T-cell (primary cell): ENCODE results near the gene BMP7. TPM values are rescaled to one million over a fixed set of nuclear protein-coding genes. Genes with fewer than 3 reads are reported as not detected.

ENCODE experiments used
- ATAC-seq, 4 experiments: fragments of 200-7000 bp in 3 of 4; fragments of 150-1000 bp in 1 of 4; cut with Tn5 transposase; replicated peaks in 1 of 4; 1 replicate in 3 of 4; 2 replicates in 1 of 4; pipeline ENCODE4 v1.10.0; 2021; ENCODE audit warnings: moderate library complexity in 3 of 4, mild to moderate bottlenecking in 2 of 4, moderate number of reproducible peaks in 1 of 4
- CTCF ChIA-PET, 2 donors: fragments of 300-600 bp; sonication (Branson Sonifier 250); formaldehyde crosslinking; loops; one replicate each; lab custom pipeline; 2022; ENCODE audit warnings: antibody characterized with exemption in 2 of 2; lab: Charles Lee
- POLR2A ChIA-PET, 2 donors: fragments of 300-600 bp; sonication (Branson Sonifier 250); formaldehyde crosslinking; loops; one replicate each; lab custom pipeline; 2022; ENCODE audit warnings: antibody characterized with exemption in 2 of 2; lab: Charles Lee
- DNase-seq, 35 experiments: peaks; one replicate each; pipeline versions ENCODE4 v3.0.0 to v3.0.0-alpha.2; 2013 to 2023
- H3K27ac ChIP-seq: one replicate; pipeline ENCODE4 v1.5.1; 2013; ENCODE audit warnings: low read length
- H3K27me3 ChIP-seq, 2 experiments: replicated peaks in 1 of 2; 1 replicate in 1 of 2; 2 replicates in 1 of 2; pipeline versions ENCODE4 v1.6.1 to v1.7.0; 2013; ENCODE audit warnings: low read length in 1 of 2, mixed read lengths in 1 of 2; ENCODE audit not compliant: control insufficient read depth in 2 of 2, insufficient read depth in 2 of 2; ENCODE audit errors: extremely low read depth in 1 of 2
- H3K36me3 ChIP-seq, 2 donors: 1 replicate in 1 of 2; 2 replicates in 1 of 2; pipeline versions ENCODE4 v1.6.1 to v1.7.0; 2013; ENCODE audit warnings: low read length in 1 of 2; ENCODE audit not compliant: control insufficient read depth in 2 of 2, insufficient read depth in 1 of 2; ENCODE audit errors: extremely low read depth in 1 of 2
- H3K4me1 ChIP-seq, 2 experiments: 1 replicate in 1 of 2; 2 replicates in 1 of 2; pipeline versions ENCODE4 v1.6.1 to v1.7.0; 2013; ENCODE audit warnings: low read length in 2 of 2, mixed read lengths in 1 of 2; ENCODE audit not compliant: insufficient read depth in 2 of 2, control insufficient read depth in 1 of 2; ENCODE audit errors: extremely low read depth in 1 of 2
- H3K4me3 ChIP-seq, 2 donors: 1 replicate in 1 of 2; 2 replicates in 1 of 2; pipeline versions ENCODE4 v1.5.1 to v1.7.0; 2013; ENCODE audit warnings: mild to moderate bottlenecking in 2 of 2, low read length in 1 of 2, moderate library complexity in 1 of 2; ENCODE audit not compliant: control insufficient read depth in 1 of 2; ENCODE audit errors: extremely low read depth in 1 of 2
- H3K9me3 ChIP-seq: 2 replicates; pipeline ENCODE4 v1.7.0; 2013
- H3K27ac Mint-ChIP-seq, 2 donors: one replicate each; pipeline ENCODE4 v1.8.0; 2020 to 2021; ENCODE audit warnings: mild to moderate bottlenecking in 2 of 2, mixed read lengths in 2 of 2
- H3K27me3 Mint-ChIP-seq, 2 donors: one replicate each; pipeline ENCODE4 v1.8.0; 2021 to 2022; ENCODE audit warnings: mixed read lengths in 2 of 2
- H3K36me3 Mint-ChIP-seq: one replicate; pipeline ENCODE4 v1.8.0; 2021; ENCODE audit warnings: mixed read lengths
- H3K4me1 Mint-ChIP-seq, 3 donors: one replicate each; pipeline ENCODE4 v1.8.0; 2020 to 2022; ENCODE audit warnings: mixed read lengths in 3 of 3, mild to moderate bottlenecking in 1 of 3
- H3K4me3 Mint-ChIP-seq, 3 donors: one replicate each; pipeline ENCODE4 v1.8.0; 2020 to 2022; ENCODE audit warnings: mild to moderate bottlenecking in 3 of 3, mixed read lengths in 3 of 3, moderate library complexity in 3 of 3
- H3K9me3 Mint-ChIP-seq, 3 donors: one replicate each; pipeline ENCODE4 v1.8.0; 2020 to 2022; ENCODE audit warnings: mixed read lengths in 3 of 3
- WGBS: methylation state at CpG from one replicate; pipeline ENCODE4 v1.1.5; 2013; ENCODE audit warnings: missing lambda C conversion rate; ENCODE audit not compliant: insufficient coverage; 5-methylcytosine and 5-hydroxymethylcytosine counted together
- total RNA-seq, 35 experiments: library from RNA in 6 of 35; stranded (reverse) in 6 of 35; fragments of 120-200 nt in 1 of 35; gene quantifications; one replicate each; pipeline versions ENCODE4 v1.2.1 to v1.2.4 and lab custom pipeline; 2013 to 2026

The BMP7 gene
- total RNA-seq, 5 donors from 2014 or later (not counting 1 experiment from before 2014, with no cell fraction given): not detected

DNA sequence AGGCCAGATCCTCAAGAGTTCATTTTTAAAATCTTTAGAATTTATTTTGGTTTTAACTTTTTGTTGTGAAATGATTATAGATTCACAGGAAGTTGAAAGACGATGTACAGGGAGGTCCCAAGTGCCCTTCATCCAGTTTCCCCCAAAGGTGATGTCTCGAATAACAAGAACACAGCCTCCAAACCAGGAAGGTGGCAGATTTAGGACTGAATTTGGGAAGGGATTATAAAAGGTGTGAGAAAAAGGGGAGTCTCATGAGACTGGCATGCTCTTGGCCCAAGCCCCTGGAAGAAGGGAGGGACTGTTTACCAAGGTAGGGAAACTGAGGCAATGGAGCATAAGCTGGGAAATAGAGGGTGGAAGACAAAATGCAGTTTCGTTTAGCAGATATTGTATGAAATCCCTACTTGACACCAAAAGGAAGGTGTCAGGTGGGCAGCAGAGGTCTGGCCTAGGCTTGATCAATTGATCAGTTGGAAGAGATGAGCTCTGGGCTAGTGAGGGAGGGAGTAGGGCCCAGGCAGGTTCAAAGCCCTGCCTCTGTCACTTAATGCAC lies 81.2 kb downstream of the BMP7 start:
- no peaks in the 10 kb centered on the region for H3K36me3 Mint-ChIP-seq
- no peaks in the 10 kb centered on the region for H3K4me1 Mint-ChIP-seq
- POLR2A ChIA-PET: no interaction called here
- no peak for DNase-seq
- Histone ChIP-seq H3K27ac (no peak overlapping the region), H3K36me3 (no peaks in the 10 kb centered on the region), H3K27me3 (peaks cover 0 to 32% of the 10 kb centered on the region in 2 experiments), H3K9me3 (no peaks in the 10 kb centered on the region), H3K4me3 (no peak overlapping the region), H3K4me1 (no peaks in the 10 kb centered on the region)
- no peak overlapping the region for H3K4me3 Mint-ChIP-seq
- no peaks in the 10 kb centered on the region for H3K9me3 Mint-ChIP-seq
- whole genome bisulfite sequencing: no CpG with 5 or more reads among the region's 3 CpGs
- H3K27ac Mint-ChIP-seq: no peak overlapping the region
- no peak for ATAC-seq
- CTCF ChIA-PET: no interaction called here
- peaks cover 16 to 29% of the 10 kb centered on the region in 2 donors for H3K27me3 Mint-ChIP-seq

DNA sequence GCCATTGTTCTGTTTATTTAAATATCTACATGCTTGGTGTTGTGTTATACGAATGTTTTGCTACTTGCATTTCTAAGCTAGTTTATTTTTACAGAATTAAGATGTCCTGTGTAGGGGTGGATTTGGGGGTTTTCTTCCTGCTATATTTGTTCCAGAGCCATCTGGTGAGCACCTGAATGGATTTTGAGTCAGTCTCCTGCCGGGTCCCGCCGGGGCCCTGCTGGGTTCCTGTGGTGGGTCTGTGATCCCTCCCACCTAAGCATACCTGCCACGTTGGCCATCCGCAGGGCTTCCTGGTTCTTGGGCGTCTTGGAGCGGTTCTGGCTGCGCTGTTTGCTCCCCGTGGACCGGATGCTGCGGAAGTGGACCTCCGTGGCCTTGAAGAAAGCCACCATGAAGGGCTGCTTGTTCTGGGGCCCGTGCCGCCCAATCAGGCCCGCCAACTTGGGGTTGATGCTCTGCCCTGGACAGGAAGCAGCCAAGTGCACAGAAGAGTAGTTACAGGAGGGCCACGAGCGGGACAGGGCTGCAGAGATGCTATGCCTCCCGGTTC lies 82.9 kb downstream of the BMP7 start:
- Histone ChIP-seq H3K4me3 (no peak overlapping the region), H3K27me3 (peaks cover 0 to 43% of the 10 kb centered on the region in 2 experiments), H3K27ac (no peak overlapping the region), H3K36me3 (no peaks in the 10 kb centered on the region), H3K9me3 (no peaks in the 10 kb centered on the region), H3K4me1 (no peaks in the 10 kb centered on the region)
- Mint-ChIP-seq H3K9me3 (no peaks in the 10 kb centered on the region), H3K27me3 (peaks cover 20 to 36% of the 10 kb centered on the region in 2 donors), H3K36me3 (no peaks in the 10 kb centered on the region), H3K4me3 (no peak overlapping the region), H3K27ac (no peak overlapping the region), H3K4me1 (no peaks in the 10 kb centered on the region)
- ChIA-PET CTCF (no interaction called here), POLR2A (no interaction called here)
- WGBS: 86% methylated on average over 11 of the region's 19 CpGs
- ATAC-seq (no peak), DNase-seq (no peak)

DNA sequence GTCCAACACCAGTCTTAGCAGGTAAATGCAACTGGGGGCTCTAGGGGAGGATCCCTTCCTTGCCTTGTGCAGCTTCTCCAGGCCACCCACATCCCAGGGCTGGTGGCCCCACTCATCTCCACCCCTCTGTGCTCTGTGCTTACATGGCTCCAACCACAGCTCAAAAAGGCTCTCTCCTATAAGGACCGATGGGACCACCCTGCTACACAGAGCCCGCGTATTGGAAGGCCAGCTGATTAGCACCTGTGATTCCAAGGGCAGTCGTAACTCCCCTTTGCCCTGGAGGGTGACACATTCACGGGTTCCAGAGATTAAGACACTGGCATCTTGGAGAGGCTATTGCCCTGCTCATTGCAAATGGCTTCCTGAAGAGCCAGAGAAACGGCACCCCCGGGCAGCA lies 84.8 kb downstream of the BMP7 start:
- ChIA-PET POLR2A (interaction anchor here in 1 of 2 donors (0.7 kb wide), 1 partner anchor 86 kb away, joined by 3 read pairs; no protein-coding TSS in a partner anchor), CTCF (no interaction called here)
- H3K27me3 Mint-ChIP-seq: peaks cover 32 to 46% of the 10 kb centered on the region in 2 donors

DNA sequence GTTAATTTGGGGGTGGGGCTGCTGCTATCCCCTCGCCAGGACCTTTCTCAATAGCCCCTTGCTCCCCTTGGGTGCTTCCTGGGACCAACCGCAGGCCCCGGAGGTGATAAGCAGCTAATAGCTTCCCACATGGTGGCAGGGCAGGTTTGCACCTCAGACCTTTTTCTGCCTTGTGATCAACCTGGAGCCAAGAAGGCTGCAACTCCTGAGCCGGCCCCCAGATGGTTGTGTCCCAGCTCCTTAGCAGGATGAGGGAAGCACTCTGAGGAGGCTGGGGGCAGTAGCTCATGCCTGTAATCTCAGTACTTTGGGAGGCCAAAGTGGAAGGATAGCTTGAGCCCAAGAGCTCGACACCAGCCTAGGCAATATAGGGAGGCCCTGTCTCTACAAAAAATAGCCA lies 85.5 kb downstream of the BMP7 start:
- Histone ChIP-seq H3K27me3 (peaks cover 0 to 54% of the 10 kb centered on the region in 2 experiments), H3K9me3 (no peaks in the 10 kb centered on the region), H3K4me1 (no peaks in the 10 kb centered on the region), H3K27ac (no peak overlapping the region), H3K36me3 (no peaks in the 10 kb centered on the region), H3K4me3 (no peak overlapping the region)
- no peaks in the 10 kb centered on the region for H3K4me1 Mint-ChIP-seq
- H3K27me3 Mint-ChIP-seq: peaks cover 30 to 46% of the 10 kb centered on the region in 2 donors
- ATAC-seq (no peak), DNase-seq (no peak)
- H3K27ac Mint-ChIP-seq: no peak overlapping the region
- ChIA-PET POLR2A (no interaction called here), CTCF (no interaction called here)
- WGBS: 27% methylated on average over 4 of the region's 5 CpGs
- no peaks in the 10 kb centered on the region for H3K36me3 Mint-ChIP-seq
- H3K9me3 Mint-ChIP-seq: no peaks in the 10 kb centered on the region
- H3K4me3 Mint-ChIP-seq: no peak overlapping the region

More for the DNA sequence above, 84.8 kb downstream of the BMP7 start:
- Mint-ChIP-seq H3K27ac (no peak overlapping the region), H3K4me1 (no peaks in the 10 kb centered on the region), H3K36me3 (no peaks in the 10 kb centered on the region), H3K4me3 (no peak overlapping the region), H3K9me3 (no peaks in the 10 kb centered on the region)
- H3K4me1 ChIP-seq: no peaks in the 10 kb centered on the region
- H3K27ac ChIP-seq: no peak overlapping the region
- H3K27me3 ChIP-seq: peaks cover 0 to 48% of the 10 kb centered on the region in 2 experiments
- DNase-seq: no peak
- 56% methylated on average over 7 of the region's 7 CpGs for WGBS
- no peak overlapping the region for H3K4me3 ChIP-seq
- no peaks in the 10 kb centered on the region for H3K9me3 ChIP-seq
- H3K36me3 ChIP-seq: no peaks in the 10 kb centered on the region
- no peak for ATAC-seq

DNA sequence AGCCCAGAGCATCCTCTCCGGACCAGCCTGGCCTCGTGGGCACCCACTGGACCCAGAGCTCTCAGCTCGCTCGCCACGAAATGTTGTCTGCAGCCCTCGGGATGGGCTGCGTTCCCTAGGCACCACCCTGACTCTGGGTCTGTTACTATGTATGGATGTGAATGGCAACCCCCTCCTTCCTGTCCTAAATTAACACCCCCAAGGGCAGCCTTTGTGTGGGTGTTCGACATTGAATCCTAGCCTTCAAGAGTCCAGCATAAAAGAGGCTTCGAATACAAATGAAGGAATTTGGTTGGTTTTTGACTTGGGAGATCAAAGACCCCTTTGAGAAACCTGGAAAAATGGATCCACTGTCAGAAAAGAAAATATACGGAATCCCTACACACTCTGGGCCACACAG lies 86.1 kb downstream of the BMP7 start:
- no peaks in the 10 kb centered on the region for H3K4me1 ChIP-seq
- H3K4me3 ChIP-seq: no peak overlapping the region
- Mint-ChIP-seq H3K4me1 (no peaks in the 10 kb centered on the region), H3K4me3 (no peak overlapping the region), H3K9me3 (no peaks in the 10 kb centered on the region), H3K27ac (no peak overlapping the region), H3K36me3 (no peaks in the 10 kb centered on the region), H3K27me3 (peaks cover 29 to 48% of the 10 kb centered on the region in 2 donors)
- no peaks in the 10 kb centered on the region for H3K36me3 ChIP-seq
- no peaks in the 10 kb centered on the region for H3K9me3 ChIP-seq
- no peak overlapping the region for H3K27ac ChIP-seq
- CTCF ChIA-PET: no interaction called here
- H3K27me3 ChIP-seq: peaks cover 0 to 55% of the 10 kb centered on the region in 2 experiments
- WGBS: 70% methylated on average over 3 of the region's 10 CpGs
- ATAC-seq (no peak), DNase-seq (no peak)
- POLR2A ChIA-PET: no interaction called here

DNA sequence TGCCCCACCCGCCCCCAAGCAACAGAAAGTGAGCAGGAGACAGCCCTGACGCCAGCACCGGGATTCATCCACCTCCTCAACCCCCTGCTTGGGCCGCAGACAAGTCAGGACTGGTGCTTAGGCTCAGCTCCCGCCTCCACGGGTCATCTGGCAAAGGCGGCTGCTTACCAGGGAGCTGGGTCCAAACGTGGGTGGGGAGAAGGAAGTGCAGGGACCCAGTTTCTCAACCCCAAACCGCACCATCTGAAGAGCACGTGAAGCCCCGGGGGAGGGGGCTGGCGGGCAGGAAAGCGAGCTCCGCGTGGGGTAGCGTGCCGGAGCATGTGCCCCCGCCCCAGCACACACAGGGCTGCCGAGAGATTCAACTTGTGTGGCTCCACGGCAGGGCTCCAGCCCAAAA lies 87.2 kb downstream of the BMP7 start:
- Histone ChIP-seq H3K36me3 (no peaks in the 10 kb centered on the region), H3K4me1 (no peaks in the 10 kb centered on the region), H3K9me3 (no peaks in the 10 kb centered on the region), H3K4me3 (no peak overlapping the region), H3K27ac (no peak overlapping the region), H3K27me3 (peaks cover 0 to 54% of the 10 kb centered on the region in 2 experiments)
- CTCF ChIA-PET: interaction anchor here in 1 of 2 donors (0.6 kb wide), 1 partner anchor 887 kb away, joined by 3 read pairs; no protein-coding TSS in a partner anchor
- Mint-ChIP-seq H3K4me1 (no peaks in the 10 kb centered on the region), H3K27ac (no peak overlapping the region), H3K27me3 (peaks cover 26 to 45% of the 10 kb centered on the region in 2 donors), H3K4me3 (no peak overlapping the region), H3K36me3 (no peaks in the 10 kb centered on the region), H3K9me3 (no peaks in the 10 kb centered on the region)
- POLR2A ChIA-PET: interaction anchor here in 1 of 2 donors (0.7 kb wide), 1 partner anchor 513 kb away, joined by 5 read pairs; no protein-coding TSS in a partner anchor
- DNase-seq (no peak), ATAC-seq (no peak)
- WGBS: 55% methylated on average over 6 of the region's 20 CpGs
